ENCODE data around the gene CXCL11.

- TF ChIP-seq POLR2AphosphoS5 (IDR thresholded peaks at IDR 0.05) (no peak), EZH2 (IDR thresholded peaks at IDR 0.05; ENCODE audit: borderline replicate concordance, insufficient read depth, low read length, poor library complexity, severe bottlenecking) (no peak), MXI1 (conservative IDR thresholded peaks at IDR 0.05; ENCODE audit: poor library complexity, severe bottlenecking) (no peak), EP300 (conservative IDR thresholded peaks at IDR 0.05; ENCODE audit: poor library complexity, severe bottlenecking) (no peak), TAF1 (IDR thresholded peaks at IDR 0.05; ENCODE audit: low read depth) (no peak), SMC3 (conservative IDR thresholded peaks at IDR 0.05; ENCODE audit: poor library complexity) (no peak), RAD21 (conservative IDR thresholded peaks at IDR 0.05) (no peak)
- TF ChIP-seq, protein P1, sequence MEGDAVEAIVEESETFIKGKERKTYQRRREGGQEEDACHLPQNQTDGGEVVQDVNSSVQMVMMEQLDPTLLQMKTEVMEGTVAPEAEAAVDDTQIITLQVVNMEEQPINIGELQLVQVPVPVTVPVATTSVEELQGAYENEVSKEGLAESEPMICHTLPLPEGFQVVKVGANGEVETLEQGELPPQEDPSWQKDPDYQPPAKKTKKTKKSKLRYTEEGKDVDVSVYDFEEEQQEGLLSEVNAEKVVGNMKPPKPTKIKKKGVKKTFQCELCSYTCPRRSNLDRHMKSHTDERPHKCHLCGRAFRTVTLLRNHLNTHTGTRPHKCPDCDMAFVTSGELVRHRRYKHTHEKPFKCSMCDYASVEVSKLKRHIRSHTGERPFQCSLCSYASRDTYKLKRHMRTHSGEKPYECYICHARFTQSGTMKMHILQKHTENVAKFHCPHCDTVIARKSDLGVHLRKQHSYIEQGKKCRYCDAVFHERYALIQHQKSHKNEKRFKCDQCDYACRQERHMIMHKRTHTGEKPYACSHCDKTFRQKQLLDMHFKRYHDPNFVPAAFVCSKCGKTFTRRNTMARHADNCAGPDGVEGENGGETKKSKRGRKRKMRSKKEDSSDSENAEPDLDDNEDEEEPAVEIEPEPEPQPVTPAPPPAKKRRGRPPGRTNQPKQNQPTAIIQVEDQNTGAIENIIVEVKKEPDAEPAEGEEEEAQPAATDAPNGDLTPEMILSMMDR (IDR thresholded peaks at IDR 0.05; ENCODE audit: poor library complexity, severe bottlenecking): no peak
Observed at GRCh38 chr4:76053730-76054129, 17.9 kb upstream of the CXCL11 start.
